RWPE2 (cell line): Measurements from ENCODE around the gene CASQ2.

Experiments
- ATAC-seq: fragments of 200-7000 bp; cut with Tn5 transposase; 3 replicates; pipeline ENCODE4 v1.9.1; 2021; ENCODE audit warnings: low read depth
- DNase-seq: peaks from one replicate; pipeline ENCODE4 v3.0.0-alpha.2; 2020; ENCODE audit warnings: low spot score
- H3K27ac ChIP-seq: fragments of 450-650 bp; 2 replicates; pipeline ENCODE4 v1.5.1; 2017; ENCODE audit warnings: mild to moderate bottlenecking; ENCODE audit not compliant: poor library complexity, severe bottlenecking
- H3K27me3 ChIP-seq: fragments of 250-450 bp; sonication (Bioruptor Pico); 2 replicates; pipeline ENCODE4 v1.5.1; 2021; ENCODE audit warnings: mild to moderate bottlenecking, moderate library complexity; ENCODE audit not compliant: insufficient read depth, poor library complexity, severe bottlenecking
- H3K36me3 ChIP-seq: fragments of 250-450 bp; sonication (Bioruptor Pico); 2 replicates; pipeline ENCODE4 v1.5.1; 2020; ENCODE audit warnings: low read depth, mild to moderate bottlenecking, moderate library complexity
- H3K4me1 ChIP-seq: fragments of 250-450 bp; sonication (Bioruptor Pico); 2 replicates; pipeline ENCODE4 v1.5.1; 2021; ENCODE audit warnings: mild to moderate bottlenecking, moderate library complexity; ENCODE audit not compliant: insufficient read depth, poor library complexity, severe bottlenecking
- H3K4me3 ChIP-seq: fragments of 250-450 bp; sonication (Bioruptor Pico); 2 replicates; pipeline ENCODE4 v1.5.1; 2021; ENCODE audit warnings: mild to moderate bottlenecking, moderate library complexity; ENCODE audit not compliant: severe bottlenecking
- H3K9me3 ChIP-seq: fragments of 250-450 bp; sonication (Bioruptor Pico); 2 replicates; pipeline ENCODE4 v1.5.1; 2021; ENCODE audit warnings: mild to moderate bottlenecking, moderate library complexity; ENCODE audit not compliant: severe bottlenecking
- TF ChIP-seq, protein P1 (sequence below): fragments of 450-650 bp; IDR thresholded peaks from one replicate; pipeline ENCODE4 v1.5.1; 2017; ENCODE audit warnings: mild to moderate bottlenecking, moderate library complexity; ENCODE audit not compliant: poor library complexity, severe bottlenecking

The CASQ2 gene

DNA sequence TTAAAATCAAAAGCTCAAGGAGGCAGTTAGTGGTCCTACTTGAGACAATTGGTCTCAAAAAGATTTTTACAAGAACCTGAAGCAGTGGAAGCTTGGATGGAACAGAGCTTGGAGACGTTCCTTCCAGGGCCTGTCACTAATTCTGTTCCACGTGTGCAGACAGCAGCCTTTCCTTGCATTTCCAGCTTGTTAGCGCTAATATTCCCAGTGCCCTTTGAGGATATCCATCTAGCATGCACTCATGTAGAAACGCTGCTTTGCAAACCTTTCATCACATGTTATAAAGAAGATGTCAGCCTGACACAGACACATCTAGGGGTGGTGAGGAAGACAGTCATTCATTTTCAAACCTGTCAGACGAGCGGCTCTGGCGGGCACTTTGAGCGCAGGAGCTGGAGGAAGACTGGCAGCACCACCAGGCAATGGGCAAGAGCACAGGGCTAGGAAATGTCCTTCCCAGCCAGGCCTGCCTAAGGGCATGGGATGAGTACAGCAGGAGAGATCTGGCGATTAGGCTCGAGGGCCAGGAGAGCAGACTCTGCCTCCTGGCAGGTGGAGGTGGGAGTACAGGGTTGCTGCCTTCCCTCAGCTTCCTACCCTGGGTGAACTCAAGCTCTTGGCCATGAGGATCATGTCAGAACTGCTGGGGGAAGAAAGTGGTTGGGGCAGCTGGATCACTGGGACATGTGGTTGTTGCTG is 55.5 kb downstream of the CASQ2 start:
- TF ChIP-seq, protein P1, sequence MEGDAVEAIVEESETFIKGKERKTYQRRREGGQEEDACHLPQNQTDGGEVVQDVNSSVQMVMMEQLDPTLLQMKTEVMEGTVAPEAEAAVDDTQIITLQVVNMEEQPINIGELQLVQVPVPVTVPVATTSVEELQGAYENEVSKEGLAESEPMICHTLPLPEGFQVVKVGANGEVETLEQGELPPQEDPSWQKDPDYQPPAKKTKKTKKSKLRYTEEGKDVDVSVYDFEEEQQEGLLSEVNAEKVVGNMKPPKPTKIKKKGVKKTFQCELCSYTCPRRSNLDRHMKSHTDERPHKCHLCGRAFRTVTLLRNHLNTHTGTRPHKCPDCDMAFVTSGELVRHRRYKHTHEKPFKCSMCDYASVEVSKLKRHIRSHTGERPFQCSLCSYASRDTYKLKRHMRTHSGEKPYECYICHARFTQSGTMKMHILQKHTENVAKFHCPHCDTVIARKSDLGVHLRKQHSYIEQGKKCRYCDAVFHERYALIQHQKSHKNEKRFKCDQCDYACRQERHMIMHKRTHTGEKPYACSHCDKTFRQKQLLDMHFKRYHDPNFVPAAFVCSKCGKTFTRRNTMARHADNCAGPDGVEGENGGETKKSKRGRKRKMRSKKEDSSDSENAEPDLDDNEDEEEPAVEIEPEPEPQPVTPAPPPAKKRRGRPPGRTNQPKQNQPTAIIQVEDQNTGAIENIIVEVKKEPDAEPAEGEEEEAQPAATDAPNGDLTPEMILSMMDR, result no peak
- Histone ChIP-seq H3K36me3 (no peaks in the 10 kb centered on the region), H3K27me3 (no peaks in the 10 kb centered on the region), H3K4me1 (peaks cover 15% of the 10 kb centered on the region), H3K4me3 (no peak overlapping the region), H3K27ac (peak overlapping the region; percentile 57), H3K9me3 (no peaks in the 10 kb centered on the region)
- DNase-seq (no peak), ATAC-seq (no peak)

DNA sequence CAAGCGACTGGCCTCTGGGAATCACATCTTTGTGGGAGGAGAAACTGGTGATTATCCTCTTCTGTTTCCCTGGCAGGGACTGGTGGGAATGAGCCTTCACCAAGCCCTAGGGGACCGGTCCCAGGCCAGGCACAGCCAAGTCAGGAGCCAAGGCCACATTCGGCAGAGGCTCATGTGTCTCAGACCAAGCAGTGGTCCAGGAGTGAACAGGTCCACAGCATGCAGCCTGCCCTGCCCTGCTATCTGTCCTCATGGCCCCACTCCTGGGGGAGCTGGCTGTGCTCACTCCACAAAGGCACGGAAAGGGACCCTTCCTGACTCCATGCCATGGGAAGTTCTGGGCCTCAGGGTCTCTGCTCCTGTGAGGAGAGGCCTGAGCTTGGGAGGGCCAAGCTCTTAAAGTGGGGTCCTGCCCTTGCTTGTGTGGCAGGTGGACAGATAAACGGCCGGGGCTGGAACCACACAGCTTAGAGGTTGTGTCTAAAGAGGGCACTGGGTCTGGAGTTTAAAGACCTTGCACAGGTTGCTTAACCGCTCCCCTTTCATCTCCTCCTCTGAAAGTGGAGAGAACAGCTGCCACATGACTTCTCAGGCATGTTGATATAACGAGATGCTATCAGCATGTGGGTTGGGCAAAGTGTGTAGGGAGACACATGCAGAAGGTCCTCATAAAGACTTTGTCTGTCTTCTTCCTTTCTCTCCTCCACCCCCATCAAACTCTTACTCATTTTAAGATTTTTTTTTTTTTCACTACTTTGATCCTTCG is 57.5 kb downstream of the CASQ2 start:
- no peak overlapping the region for H3K27ac ChIP-seq
- H3K4me3 ChIP-seq, result no peak overlapping the region
- no peak for DNase-seq

DNA sequence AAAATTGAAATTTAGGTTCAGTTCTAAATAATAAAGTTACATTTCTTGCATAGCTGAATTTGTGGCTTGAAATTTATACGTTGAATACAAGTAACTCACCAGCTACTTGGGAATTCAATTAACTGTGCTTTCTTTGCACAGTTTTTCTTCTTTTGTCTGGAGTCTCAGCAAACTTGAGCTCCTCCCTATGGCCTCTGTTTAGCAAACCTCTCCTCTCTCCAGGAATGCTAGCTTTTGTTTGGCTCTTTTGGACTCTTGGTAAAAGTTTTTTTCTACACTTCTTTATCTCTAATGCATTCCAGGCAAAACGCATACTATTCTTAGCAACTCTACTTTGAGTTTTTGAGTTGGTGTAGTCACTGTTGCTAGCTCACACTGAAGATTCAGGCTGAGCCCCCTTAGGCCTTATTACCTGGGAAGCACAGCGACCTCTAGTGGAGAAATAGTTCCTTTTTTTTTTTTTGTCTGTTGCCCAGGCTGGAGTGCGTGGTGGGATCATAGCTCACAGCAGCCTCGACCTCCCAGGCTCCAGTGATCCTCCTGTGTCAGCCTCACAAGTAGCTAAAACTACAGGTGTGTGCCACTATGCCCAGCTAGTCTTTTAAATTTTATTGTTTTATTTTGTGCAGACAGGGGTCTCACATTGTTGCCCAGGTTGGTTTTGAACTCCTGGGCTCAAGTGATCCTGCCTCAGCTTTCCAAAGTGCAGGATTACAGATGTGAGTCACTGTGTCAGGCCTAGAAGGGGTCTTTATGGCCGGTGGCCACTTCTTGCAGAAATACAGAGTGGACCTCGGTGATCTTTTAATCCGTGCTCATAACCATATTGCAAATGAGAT is 61.7 kb downstream of the CASQ2 start:
- Histone ChIP-seq H3K27ac (no peak overlapping the region), H3K9me3 (no peaks in the 10 kb centered on the region), H3K4me1 (peaks cover 9% of the 10 kb centered on the region), H3K27me3 (no peaks in the 10 kb centered on the region), H3K4me3 (no peak overlapping the region), H3K36me3 (no peaks in the 10 kb centered on the region)
- DNase-seq (no peak), ATAC-seq (no peak)
- TF ChIP-seq, protein P1, result peak; percentile 84

More for the DNA sequence above, 57.5 kb downstream of the CASQ2 start:
- H3K9me3 ChIP-seq, result no peaks in the 10 kb centered on the region
- peaks cover 15% of the 10 kb centered on the region for H3K4me1 ChIP-seq
- TF ChIP-seq, protein P1, result no peak
- no peaks in the 10 kb centered on the region for H3K27me3 ChIP-seq
- no peak for ATAC-seq
- no peaks in the 10 kb centered on the region for H3K36me3 ChIP-seq

DNA sequence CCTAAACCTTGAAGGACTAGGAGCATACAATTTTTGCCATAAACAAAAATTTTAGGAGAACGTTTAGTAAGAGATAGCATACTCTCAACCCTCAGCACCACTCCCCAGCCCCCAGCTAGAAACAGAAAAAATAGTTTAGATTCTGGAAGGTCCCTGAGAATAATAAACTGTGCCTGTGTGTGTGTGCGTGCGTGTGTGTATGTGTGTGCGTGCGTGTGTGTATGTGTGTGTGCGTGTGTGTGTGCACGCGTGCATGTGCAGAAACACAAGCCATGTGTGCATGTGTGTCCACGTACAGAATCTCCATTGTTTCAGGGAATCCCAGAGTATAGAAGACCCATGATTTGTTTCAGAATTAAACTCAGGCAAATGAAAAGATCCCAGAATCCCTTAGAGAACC is 62.6 kb downstream of the CASQ2 start:
- TF ChIP-seq, protein P1, result no peak
- no peak for ATAC-seq
- H3K9me3 ChIP-seq, result no peaks in the 10 kb centered on the region
- no peak for DNase-seq
- no peaks in the 10 kb centered on the region for H3K27me3 ChIP-seq
- H3K4me3 ChIP-seq, result no peak overlapping the region
- no peaks in the 10 kb centered on the region for H3K36me3 ChIP-seq
- H3K4me1 ChIP-seq, result peaks cover 9% of the 10 kb centered on the region
- peak overlapping the region; percentile 52 for H3K27ac ChIP-seq
